Mucosa of descending colon (tissue), 3 donors: ENCODE data around the gene LEFTY1. TPM values are rescaled to one million over a fixed set of nuclear protein-coding genes. Genes with fewer than 3 reads are reported as not detected.

Source experiments
- ATAC-seq: fragments of 200-7000 bp; cut with Tn5 transposase; one replicate; pipeline ENCODE4 v1.9.1; 2020; ENCODE audit warnings: mild to moderate bottlenecking, moderate library complexity
- DNase-seq, 3 donors: peaks; one replicate each; pipeline ENCODE4 v3.0.0-alpha.2; 2020
- H3K36me3 ChIP-seq: fragments of 200-600 bp; one replicate; pipeline ENCODE4 v1.8.0; 2021; ENCODE audit warnings: low read depth, mild to moderate bottlenecking
- H3K4me1 ChIP-seq: fragments of 200-600 bp; one replicate; pipeline ENCODE4 v1.8.0; 2021; ENCODE audit warnings: low read depth, mild to moderate bottlenecking
- H3K4me3 ChIP-seq: fragments of 200-600 bp; one replicate; pipeline ENCODE4 v1.8.0; 2021; ENCODE audit warnings: mild to moderate bottlenecking
- H3K9me3 ChIP-seq: fragments of 200-600 bp; one replicate; pipeline ENCODE4 v1.8.0; 2021; ENCODE audit warnings: mild to moderate bottlenecking
- CTCF ChIP-seq: fragments of 200-600 bp; IDR thresholded peaks from one replicate; pipeline ENCODE4 v1.8.0; 2022; ENCODE audit warnings: antibody characterized with exemption, mild to moderate bottlenecking
- intact Hi-C, 2 donors: fragments of 100-400 bp; cut with DNase I in 1 of 2; cut with micrococcal nuclease in 1 of 2; formaldehyde crosslinking; loops; one replicate each; pipeline versions ENCODE4 v1.11.0 to v1.11.1; 2022; cut with DNase I, micrococcal nuclease
- total RNA-seq, 3 donors: library from RNA; stranded (reverse); fragmentation: NEBNext Ultra II Directional in 2 of 3; extraction: Animal tissue kit (Norgen Biotek cat#: 25700) in 2 of 3; gene quantifications; one replicate each; pipeline versions ENCODE4 v1.2.1 to v1.2.4, GENCODE V29; 2021 to 2023
- donor health status: DM: no; HTN: no; CAD: no; lungs with moderate emphysema.
- donor health status: DM: no; HTN: no; CAD: no.
- donor health status: DM: no; HTN: yes; CAD: no.

The LEFTY1 gene
- total RNA-seq, 3 donors from 2014 or later, result 27.3 to 199 (median 60.3) TPM

GRCh38 chr1:225871359-225872074 lies 17.4 kb downstream of the LEFTY1 start:
- peaks cover 3% of the 10 kb centered on the region for H3K36me3 ChIP-seq
- intact Hi-C loops, result no loop called here
- H3K9me3 ChIP-seq, result no peaks in the 10 kb centered on the region
- H3K4me1 ChIP-seq, result peaks cover 9% of the 10 kb centered on the region
- no peak overlapping the region for H3K4me3 ChIP-seq
- no peak for TF ChIP-seq CTCF
- DNase-seq (peak in 1 of 3 donors; percentile 32), ATAC-seq (no peak)

GRCh38 chr1:225870911-225871310 lies 18.0 kb downstream of the LEFTY1 start:
- no peak for TF ChIP-seq CTCF
- peaks cover 6% of the 10 kb centered on the region for H3K4me1 ChIP-seq
- H3K36me3 ChIP-seq, result peaks cover 3% of the 10 kb centered on the region
- ATAC-seq (no peak), DNase-seq (peak in 1 of 3 donors; percentile 15)
- H3K9me3 ChIP-seq, result no peaks in the 10 kb centered on the region
- no peak overlapping the region for H3K4me3 ChIP-seq
- intact Hi-C loops, result no loop called here

- TF ChIP-seq CTCF, result no peak
- no peaks in the 10 kb centered on the region for H3K4me1 ChIP-seq
These were observed 20.2 kb downstream of the LEFTY1 start for GRCh38 chr1:225868631-225869330.

DNA sequence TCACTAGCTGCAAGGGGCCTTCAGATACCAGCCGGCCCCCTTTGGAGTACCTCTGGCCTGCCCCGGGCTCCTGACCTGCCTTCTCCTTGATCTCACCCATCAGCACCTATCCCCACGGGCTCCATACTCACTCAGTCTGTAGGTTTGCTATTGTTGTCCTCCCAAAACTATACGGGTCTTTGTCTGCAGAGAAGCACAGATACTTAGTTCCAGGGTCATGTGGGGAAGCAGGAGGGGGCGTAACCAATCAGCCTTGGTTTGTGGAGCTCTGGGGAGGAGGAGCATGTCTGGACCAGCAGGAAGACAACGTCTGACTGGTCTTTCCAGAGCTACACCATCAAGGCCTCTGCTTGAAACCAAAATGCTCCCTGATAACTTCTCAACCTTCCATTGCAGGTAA lies 22.0 kb downstream of the LEFTY1 start:
- Histone ChIP-seq H3K4me3 (no peak overlapping the region), H3K9me3 (no peaks in the 10 kb centered on the region), H3K4me1 (no peaks in the 10 kb centered on the region), H3K36me3 (peaks cover 3% of the 10 kb centered on the region)
- intact Hi-C loops, result no loop called here
- ATAC-seq (no peak), DNase-seq (peak in 1 of 3 donors; percentile 17)
- no peak for TF ChIP-seq CTCF

More at GRCh38 chr1:225868631-225869330, 20.2 kb downstream of the LEFTY1 start:
- DNase-seq, result peak in 1 of 3 donors; percentile 27
- Histone ChIP-seq H3K9me3 (no peaks in the 10 kb centered on the region), H3K4me3 (no peak overlapping the region), H3K36me3 (peaks cover 3% of the 10 kb centered on the region)
- ATAC-seq, result no peak
- intact Hi-C loops, result no loop called here

GRCh38 chr1:225866061-225866837 lies 22.7 kb downstream of the LEFTY1 start:
- intact Hi-C loops, result no loop called here
- no peak overlapping the region for H3K4me3 ChIP-seq
- no peak for TF ChIP-seq CTCF
- H3K4me1 ChIP-seq, result no peaks in the 10 kb centered on the region
- no peaks in the 10 kb centered on the region for H3K9me3 ChIP-seq
- H3K36me3 ChIP-seq, result peaks cover 3% of the 10 kb centered on the region
- DNase-seq (peak in 1 of 3 donors; percentile 50), ATAC-seq (peak; percentile 46)
